Measurements from ENCODE around the gene ZNF33A. TPM values are rescaled to one million over a fixed set of nuclear protein-coding genes. Genes with fewer than 3 reads are reported as not detected.

ZNF33A gene
- total and polyA plus RNA-seq, 4 donors: 6.7 to 25.7 (median 13.1) TPM

DNA sequence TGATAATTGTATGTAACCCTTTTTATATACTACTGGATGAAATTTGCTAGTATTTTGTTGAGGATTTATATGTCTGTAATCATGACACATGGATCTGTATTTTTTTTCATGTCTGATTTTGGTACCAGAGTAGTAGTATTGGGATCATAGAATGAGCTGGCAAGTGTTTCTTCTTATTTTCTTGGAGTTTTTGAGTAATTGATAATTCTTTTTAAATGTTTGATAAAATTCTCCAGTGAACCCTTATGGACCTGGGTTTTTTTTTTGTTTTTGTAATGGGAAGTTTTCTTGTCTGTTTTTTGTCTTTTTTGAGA lies 28.4 kb downstream of the ZNF33A start:
- Histone ChIP-seq H3K4me1 (ENCODE audit: control insufficient read depth in 4 of 4, insufficient read depth in 4 of 4, low read length in 3 of 4) (peaks cover 0 to 2% (median 0%) of the 10 kb centered on the region in 4 donors), H3K36me3 (ENCODE audit: control insufficient read depth in 4 of 4, insufficient read depth in 3 of 4, low read depth in 1 of 4, low read length in 3 of 4) (peaks cover 3 to 34% (median 25%) of the 10 kb centered on the region in 4 donors), H3K27me3 (ENCODE audit: control insufficient read depth in 4 of 4, insufficient read depth in 4 of 4, low read length in 3 of 4) (no peaks in the 10 kb centered on the region), H3K27ac (ENCODE audit: low read depth in 1 of 2, low read length in 2 of 2) (no peak overlapping the region), H3K9ac (ENCODE audit: low read depth in 1 of 2, low read length in 2 of 2) (no peak overlapping the region), H3K9me3 (ENCODE audit: control insufficient read depth in 4 of 4, low read length in 3 of 4) (no peaks in the 10 kb centered on the region), H3K4me3 (ENCODE audit: low read depth in 1 of 3, low read length in 3 of 3) (no peak overlapping the region)
- TF ChIP-seq JUND (IDR thresholded peaks at IDR 0.05): no peak
- no peak for TF ChIP-seq NR2F2 (IDR thresholded peaks at IDR 0.05)
- TF ChIP-seq YY1 (IDR thresholded peaks at IDR 0.05): no peak
- TF ChIP-seq, protein P1, sequence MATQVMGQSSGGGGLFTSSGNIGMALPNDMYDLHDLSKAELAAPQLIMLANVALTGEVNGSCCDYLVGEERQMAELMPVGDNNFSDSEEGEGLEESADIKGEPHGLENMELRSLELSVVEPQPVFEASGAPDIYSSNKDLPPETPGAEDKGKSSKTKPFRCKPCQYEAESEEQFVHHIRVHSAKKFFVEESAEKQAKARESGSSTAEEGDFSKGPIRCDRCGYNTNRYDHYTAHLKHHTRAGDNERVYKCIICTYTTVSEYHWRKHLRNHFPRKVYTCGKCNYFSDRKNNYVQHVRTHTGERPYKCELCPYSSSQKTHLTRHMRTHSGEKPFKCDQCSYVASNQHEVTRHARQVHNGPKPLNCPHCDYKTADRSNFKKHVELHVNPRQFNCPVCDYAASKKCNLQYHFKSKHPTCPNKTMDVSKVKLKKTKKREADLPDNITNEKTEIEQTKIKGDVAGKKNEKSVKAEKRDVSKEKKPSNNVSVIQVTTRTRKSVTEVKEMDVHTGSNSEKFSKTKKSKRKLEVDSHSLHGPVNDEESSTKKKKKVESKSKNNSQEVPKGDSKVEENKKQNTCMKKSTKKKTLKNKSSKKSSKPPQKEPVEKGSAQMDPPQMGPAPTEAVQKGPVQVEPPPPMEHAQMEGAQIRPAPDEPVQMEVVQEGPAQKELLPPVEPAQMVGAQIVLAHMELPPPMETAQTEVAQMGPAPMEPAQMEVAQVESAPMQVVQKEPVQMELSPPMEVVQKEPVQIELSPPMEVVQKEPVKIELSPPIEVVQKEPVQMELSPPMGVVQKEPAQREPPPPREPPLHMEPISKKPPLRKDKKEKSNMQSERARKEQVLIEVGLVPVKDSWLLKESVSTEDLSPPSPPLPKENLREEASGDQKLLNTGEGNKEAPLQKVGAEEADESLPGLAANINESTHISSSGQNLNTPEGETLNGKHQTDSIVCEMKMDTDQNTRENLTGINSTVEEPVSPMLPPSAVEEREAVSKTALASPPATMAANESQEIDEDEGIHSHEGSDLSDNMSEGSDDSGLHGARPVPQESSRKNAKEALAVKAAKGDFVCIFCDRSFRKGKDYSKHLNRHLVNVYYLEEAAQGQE (IDR thresholded peaks at IDR 0.05): no peak
- no peak for TF ChIP-seq SP1 (IDR thresholded peaks at IDR 0.05)
- no peak for TF ChIP-seq RXRA (IDR thresholded peaks at IDR 0.05)
- no peak for TF ChIP-seq FOXA2 (IDR thresholded peaks at IDR 0.05)
- no peak for TF ChIP-seq HNF4G (IDR thresholded peaks at IDR 0.05)
- no peak for DNase-seq (ENCODE audit: low spot score)

DNA sequence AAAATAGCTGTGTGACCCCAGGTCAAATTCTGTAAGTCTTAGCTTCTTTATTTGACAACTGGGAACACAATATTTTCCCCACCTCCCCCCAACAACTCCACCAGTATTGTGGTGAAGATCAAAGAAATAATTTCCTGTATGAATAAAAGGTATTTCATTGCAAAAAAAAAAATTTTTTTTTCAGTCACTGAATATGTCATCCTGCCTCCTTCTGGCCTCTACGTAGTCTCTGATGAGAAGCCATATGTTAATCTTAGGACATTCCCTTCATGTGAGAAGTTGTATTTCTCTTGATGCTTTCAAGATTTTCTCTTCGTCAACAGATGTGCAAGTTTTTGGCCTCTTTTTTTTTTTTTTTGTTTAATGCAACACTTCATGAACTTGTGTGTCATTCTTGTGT lies 33.0 kb downstream of the ZNF33A start:
- Histone ChIP-seq H3K36me3 (ENCODE audit: control insufficient read depth in 4 of 4, insufficient read depth in 3 of 4, low read depth in 1 of 4, low read length in 3 of 4) (peaks cover 0 to 35% (median 26%) of the 10 kb centered on the region in 4 donors), H3K27me3 (ENCODE audit: control insufficient read depth in 4 of 4, insufficient read depth in 4 of 4, low read length in 3 of 4) (no peaks in the 10 kb centered on the region)

DNA sequence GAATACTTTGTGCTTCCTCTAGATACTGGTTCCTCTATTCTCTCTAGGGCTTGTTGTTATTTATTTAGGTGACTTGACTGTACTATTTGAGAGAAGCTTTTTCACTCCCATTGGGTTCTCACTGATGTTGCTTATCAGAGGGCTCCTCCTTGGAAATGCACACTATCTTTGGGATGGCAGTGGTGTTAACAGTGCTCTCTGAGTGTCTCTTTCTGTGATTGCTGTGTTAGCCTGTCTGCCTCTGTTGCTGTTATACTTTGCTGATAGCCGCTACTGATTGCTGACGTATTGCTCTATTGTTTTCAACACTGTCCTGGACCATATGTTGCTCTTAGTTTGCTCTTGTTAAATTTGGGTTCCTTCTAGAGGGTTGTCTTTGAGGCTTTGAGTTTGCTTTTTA lies 34.7 kb downstream of the ZNF33A start:
- peak overlapping the region in 1 of 3 donors; percentile 11 for H3K4me3 ChIP-seq (ENCODE audit: low read depth in 1 of 3, low read length in 3 of 3)
- peaks cover 0 to 4% (median 1%) of the 10 kb centered on the region in 4 donors for H3K9me3 ChIP-seq (ENCODE audit: control insufficient read depth in 4 of 4, low read length in 3 of 4)
- no peaks in the 10 kb centered on the region for H3K4me1 ChIP-seq (ENCODE audit: control insufficient read depth in 4 of 4, insufficient read depth in 4 of 4, low read length in 3 of 4)
- H3K27me3 ChIP-seq (ENCODE audit: control insufficient read depth in 4 of 4, insufficient read depth in 4 of 4, low read length in 3 of 4): no peaks in the 10 kb centered on the region
- no peak for DNase-seq (ENCODE audit: low spot score)
- TF ChIP-seq FOXA2 (IDR thresholded peaks at IDR 0.05): no peak
- no peak for TF ChIP-seq RAD21 (IDR thresholded peaks at IDR 0.05)
- TF ChIP-seq GABPA (IDR thresholded peaks at IDR 0.05 in 1 of 2, conservative IDR thresholded peaks at IDR 0.05 in 1 of 2): no peak
- TF ChIP-seq, protein P2, sequence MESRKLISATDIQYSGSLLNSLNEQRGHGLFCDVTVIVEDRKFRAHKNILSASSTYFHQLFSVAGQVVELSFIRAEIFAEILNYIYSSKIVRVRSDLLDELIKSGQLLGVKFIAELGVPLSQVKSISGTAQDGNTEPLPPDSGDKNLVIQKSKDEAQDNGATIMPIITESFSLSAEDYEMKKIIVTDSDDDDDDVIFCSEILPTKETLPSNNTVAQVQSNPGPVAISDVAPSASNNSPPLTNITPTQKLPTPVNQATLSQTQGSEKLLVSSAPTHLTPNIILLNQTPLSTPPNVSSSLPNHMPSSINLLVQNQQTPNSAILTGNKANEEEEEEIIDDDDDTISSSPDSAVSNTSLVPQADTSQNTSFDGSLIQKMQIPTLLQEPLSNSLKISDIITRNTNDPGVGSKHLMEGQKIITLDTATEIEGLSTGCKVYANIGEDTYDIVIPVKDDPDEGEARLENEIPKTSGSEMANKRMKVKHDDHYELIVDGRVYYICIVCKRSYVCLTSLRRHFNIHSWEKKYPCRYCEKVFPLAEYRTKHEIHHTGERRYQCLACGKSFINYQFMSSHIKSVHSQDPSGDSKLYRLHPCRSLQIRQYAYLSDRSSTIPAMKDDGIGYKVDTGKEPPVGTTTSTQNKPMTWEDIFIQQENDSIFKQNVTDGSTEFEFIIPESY (IDR thresholded peaks at IDR 0.05): no peak
- TF ChIP-seq FOXA1 (IDR thresholded peaks at IDR 0.05): no peak
- no peak for TF ChIP-seq YY1 (IDR thresholded peaks at IDR 0.05)
- no peak for TF ChIP-seq JUND (IDR thresholded peaks at IDR 0.05)
- no peak for TF ChIP-seq HNF4A (conservative IDR thresholded peaks at IDR 0.05)
- no peak for TF ChIP-seq SP1 (IDR thresholded peaks at IDR 0.05)
- TF ChIP-seq, protein P3, sequence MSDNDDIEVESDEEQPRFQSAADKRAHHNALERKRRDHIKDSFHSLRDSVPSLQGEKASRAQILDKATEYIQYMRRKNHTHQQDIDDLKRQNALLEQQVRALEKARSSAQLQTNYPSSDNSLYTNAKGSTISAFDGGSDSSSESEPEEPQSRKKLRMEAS (IDR thresholded peaks at IDR 0.05): no peak
- TF ChIP-seq, protein P1 (IDR thresholded peaks at IDR 0.05): no peak
- TF ChIP-seq NR2F2 (IDR thresholded peaks at IDR 0.05): no peak
- TF ChIP-seq EGR1 (IDR thresholded peaks at IDR 0.05; ENCODE audit: low read depth in 2 of 2): no peak
- TF ChIP-seq TAF1 (conservative IDR thresholded peaks at IDR 0.05): no peak
- TF ChIP-seq, protein P4, sequence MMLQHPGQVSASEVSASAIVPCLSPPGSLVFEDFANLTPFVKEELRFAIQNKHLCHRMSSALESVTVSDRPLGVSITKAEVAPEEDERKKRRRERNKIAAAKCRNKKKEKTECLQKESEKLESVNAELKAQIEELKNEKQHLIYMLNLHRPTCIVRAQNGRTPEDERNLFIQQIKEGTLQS (IDR thresholded peaks at IDR 0.05): no peak
- 50% methylated on average over 2 of the region's 2 CpGs for WGBS
- no peak overlapping the region for H3K9ac ChIP-seq (ENCODE audit: low read depth in 1 of 2, low read length in 2 of 2)
- H3K36me3 ChIP-seq (ENCODE audit: control insufficient read depth in 4 of 4, insufficient read depth in 3 of 4, low read depth in 1 of 4, low read length in 3 of 4): peaks cover 0 to 45% (median 33%) of the 10 kb centered on the region in 4 donors
- H3K27ac ChIP-seq (ENCODE audit: low read depth in 1 of 2, low read length in 2 of 2): no peak overlapping the region

More for the DNA sequence above, 33.0 kb downstream of the ZNF33A start:
- no peaks in the 10 kb centered on the region for H3K9me3 ChIP-seq (ENCODE audit: control insufficient read depth in 4 of 4, low read length in 3 of 4)
- no peak overlapping the region for H3K9ac ChIP-seq (ENCODE audit: low read depth in 1 of 2, low read length in 2 of 2)
- TF ChIP-seq HNF4A (conservative IDR thresholded peaks at IDR 0.05) (no peak), EGR1 (IDR thresholded peaks at IDR 0.05; ENCODE audit: low read depth in 2 of 2) (no peak), FOXA2 (IDR thresholded peaks at IDR 0.05) (no peak), JUND (IDR thresholded peaks at IDR 0.05) (no peak), GABPA (IDR thresholded peaks at IDR 0.05 in 1 of 2, conservative IDR thresholded peaks at IDR 0.05 in 1 of 2) (no peak), TAF1 (conservative IDR thresholded peaks at IDR 0.05) (no peak), FOXA1 (IDR thresholded peaks at IDR 0.05) (no peak)
- TF ChIP-seq, protein P4 (IDR thresholded peaks at IDR 0.05): no peak
- 95% methylated on average over 2 of the region's 2 CpGs for WGBS
- H3K4me3 ChIP-seq (ENCODE audit: low read depth in 1 of 3, low read length in 3 of 3): no peak overlapping the region
- DNase-seq (ENCODE audit: low spot score): no peak
- no peak overlapping the region for H3K27ac ChIP-seq (ENCODE audit: low read depth in 1 of 2, low read length in 2 of 2)
- H3K4me1 ChIP-seq (ENCODE audit: control insufficient read depth in 4 of 4, insufficient read depth in 4 of 4, low read length in 3 of 4): no peaks in the 10 kb centered on the region
